GM19397 (cell line): Measurements from ENCODE around the gene EIF2S3B.

Experiments
- ATAC-seq: cut with Tn5 transposase; IDR thresholded peaks from one replicate; pipeline ENCODE4 v1.9.1; 2021; ENCODE audit warnings: mild to moderate bottlenecking, moderate library complexity; ENCODE audit not compliant: unreplicated experiment

Gene EIF2S3B

GRCh38 chr12:10553148-10553547, 47.5 kb downstream of the EIF2S3B start:
- ATAC-seq: no peak

- no peak for ATAC-seq
Measured at GRCh38 chr12:10554228-10554755, 48.6 kb downstream of the EIF2S3B start.

DNA sequence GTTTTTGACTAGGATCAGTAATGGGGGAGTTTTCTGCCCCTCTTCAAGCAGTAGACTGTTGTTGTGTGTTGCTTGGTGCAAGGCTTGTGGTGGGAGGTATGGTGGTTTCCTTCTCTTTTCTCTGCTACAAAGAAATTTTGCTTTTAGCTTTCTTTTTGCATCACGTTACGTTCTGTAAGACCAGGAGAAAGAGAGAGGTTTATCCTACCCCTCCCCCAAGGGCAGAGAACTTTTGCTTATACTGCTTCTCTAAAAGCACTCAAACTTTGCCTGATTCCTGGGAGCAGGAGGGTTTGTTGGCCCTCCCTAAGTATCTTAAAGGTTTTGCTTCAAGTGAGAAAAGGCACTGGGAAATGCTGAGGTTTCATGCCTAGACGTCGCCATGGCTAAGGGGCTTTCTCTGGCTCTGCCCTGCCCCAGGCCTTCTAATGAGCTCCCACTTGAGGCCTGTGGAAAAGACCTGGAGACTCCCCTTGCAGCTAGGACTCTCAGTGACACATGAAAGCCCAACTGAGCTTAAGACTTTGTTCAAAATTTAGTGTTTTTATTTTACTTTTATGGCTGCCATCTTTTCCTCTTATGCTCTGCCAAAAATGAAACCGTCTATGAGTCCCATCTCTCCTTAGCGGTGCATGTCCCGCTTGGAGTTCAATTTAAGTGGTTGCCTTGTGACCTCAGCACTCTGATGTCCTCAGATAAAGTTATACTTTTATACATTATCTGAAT, 49.2 kb downstream of the EIF2S3B start:
- ATAC-seq: no peak

DNA sequence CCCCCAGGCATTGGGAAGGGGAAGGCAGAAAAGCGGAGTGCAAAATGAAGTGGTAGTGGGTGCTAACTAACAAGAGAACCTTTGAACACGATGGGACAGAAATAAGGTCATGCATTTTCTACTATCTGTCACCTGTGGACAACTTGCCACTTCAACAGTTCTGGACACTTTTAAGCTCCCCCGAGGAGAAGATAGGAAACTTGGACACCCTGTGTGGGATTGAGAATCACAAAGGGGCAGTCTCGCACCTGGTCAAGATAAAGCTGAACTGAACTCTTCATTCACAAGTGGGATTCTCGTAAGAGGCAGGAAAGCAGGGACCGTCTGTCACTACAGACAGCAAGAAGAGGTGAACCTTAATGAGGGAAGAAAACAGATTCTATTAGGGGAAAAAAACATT, 51.6 kb downstream of the EIF2S3B start:
- ATAC-seq: no peak

DNA sequence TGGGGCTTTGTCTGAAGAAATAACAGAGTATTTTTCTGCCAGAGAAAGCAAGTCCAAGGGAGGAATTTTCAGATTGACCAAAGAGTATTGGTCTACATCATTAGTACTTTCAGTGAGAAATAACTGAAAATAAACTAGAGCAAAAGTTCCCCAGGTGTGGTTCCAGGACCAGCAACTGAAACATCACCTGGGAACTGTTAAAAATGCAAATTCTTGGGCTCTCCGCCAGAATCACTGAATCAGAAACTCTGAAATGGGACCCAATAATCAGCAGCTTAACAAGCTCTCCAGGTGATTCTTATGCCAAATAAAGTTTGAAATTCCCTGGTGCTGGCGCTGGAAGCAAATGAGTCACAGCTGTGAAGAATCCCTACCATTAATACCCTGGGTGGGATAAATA, 52.1 kb downstream of the EIF2S3B start:
- no peak for ATAC-seq
